Measurements from ENCODE around the gene IWS1. TPM values are rescaled to one million over a fixed set of nuclear protein-coding genes. Genes with fewer than 3 reads are reported as not detected.

The IWS1 gene
- total and polyA plus RNA-seq, 9 of the 15 experiments (the other 6 are each of a cell fraction or from before 2014, with no cell fraction given): 20.8 to 67.2 (median 46.6) TPM

DNA sequence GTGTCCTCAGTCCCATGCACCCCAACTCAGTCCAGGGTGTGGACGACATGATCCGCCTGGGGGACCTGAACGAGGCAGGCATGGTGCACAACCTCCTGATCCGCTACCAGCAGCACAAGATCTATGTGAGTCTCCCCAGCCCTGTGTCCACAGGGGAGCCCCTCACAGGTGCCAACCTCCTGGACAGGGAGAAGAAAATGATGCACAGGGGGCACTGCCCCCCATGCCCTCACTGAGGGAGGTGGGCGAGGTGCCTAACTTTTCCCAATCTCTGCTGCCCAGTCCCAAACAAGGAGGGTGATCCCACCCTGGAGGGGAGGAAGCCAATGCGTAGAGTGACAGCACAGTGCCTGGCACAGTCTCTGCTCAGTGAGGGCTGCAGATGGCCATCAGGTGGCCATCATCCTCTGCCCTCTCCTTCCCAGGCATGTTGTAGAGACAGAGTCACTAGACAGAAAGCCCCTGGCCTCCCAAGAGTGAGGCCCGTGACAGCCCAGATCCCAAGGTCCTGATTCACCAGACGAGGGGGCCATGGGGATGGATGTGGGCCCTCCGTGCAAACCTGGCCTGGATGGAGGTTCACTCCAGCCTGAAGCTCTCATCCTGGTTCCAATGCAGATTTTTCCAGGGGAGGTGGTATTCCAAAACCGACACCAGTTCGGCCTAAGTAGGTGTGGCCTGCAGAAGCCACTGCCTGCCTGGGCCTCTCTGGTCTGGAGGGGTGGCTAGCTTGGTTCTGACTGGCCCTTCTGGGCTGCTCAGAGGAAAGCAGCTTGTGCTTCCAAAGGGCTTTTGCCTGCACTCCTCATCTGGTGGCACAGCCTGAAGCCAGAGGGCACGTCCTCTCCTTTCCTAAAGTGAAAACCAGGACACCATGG, 39.2 kb upstream of the IWS1 start:
- H3K4me1 ChIP-seq (replicated peaks in 1 of 2; ENCODE audit: control insufficient read depth in 2 of 2, insufficient read depth in 2 of 2, low read length in 2 of 2): 0 out of 5 replicates have a peak, but pooled peaks cover 0 to 3% of the 10 kb centered on the region in 2 experiments
- ATAC-seq (no peak), DNase-seq (ENCODE audit: extremely low read depth in 1 of 4, low spot score in 3 of 4) (no peak), FAIRE-seq (no peak)
- CTCF ChIA-PET (ENCODE audit: low intra/inter-chr PET ratio): no interaction called here
- H3K4me2 ChIP-seq (ENCODE audit: insufficient read depth, low read length): no peak overlapping the region
- 10% methylated on average over 12 of the region's 12 CpGs for WGBS (ENCODE audit: insufficient coverage, low coverage, missing lambda C conversion rate)
- peaks cover 43 to 88% of the 10 kb centered on the region in 2 experiments for H3K27me3 ChIP-seq (ENCODE audit: control insufficient read depth in 2 of 2, insufficient read depth in 2 of 2, low read length in 2 of 2)
- H3K9me3 ChIP-seq (replicated peaks; ENCODE audit: control insufficient read depth, insufficient read depth, low read depth, low read length): no peaks in the 10 kb centered on the region
- no peaks in the 10 kb centered on the region for H3K9me1 ChIP-seq (ENCODE audit: control insufficient read depth, insufficient read depth, low read length)
- no peaks in the 10 kb centered on the region for H3K36me3 ChIP-seq (ENCODE audit: control insufficient read depth, insufficient read depth, low read length)
- TF ChIP-seq TEAD4 (IDR thresholded peaks at IDR 0.05; ENCODE audit: low read length) (no peak), TEAD4 (CRISPR knock-in tag; IDR thresholded peaks at IDR 0.05; ENCODE audit: borderline replicate concordance) (no peak), MEF2A (IDR thresholded peaks at IDR 0.05; ENCODE audit: control insufficient read depth, low read depth, low read length) (no peak), ZNF311 (CRISPR knock-in tag; IDR thresholded peaks at IDR 0.05) (no peak), ZNF408 (CRISPR knock-in tag; IDR thresholded peaks at IDR 0.05; ENCODE audit: low read depth) (no peak), GTF2E2 (tag; IDR thresholded peaks at IDR 0.05) (no peak), CREM (IDR thresholded peaks at IDR 0.05; ENCODE audit: low read depth) (no peak), NR2C1 (IDR thresholded peaks at IDR 0.05) (no peak), NR2C1 (tag; IDR thresholded peaks at IDR 0.05) (no peak), SIRT6 (IDR thresholded peaks at IDR 0.05; ENCODE audit: low read depth, low read length) (no peak), ZNF586 (CRISPR knock-in tag; conservative IDR thresholded peaks at IDR 0.05) (no peak), ZNF644 (tag; IDR thresholded peaks at IDR 0.05; ENCODE audit: low read depth) (no peak), IFI16 (CRISPR knock-in tag; IDR thresholded peaks at IDR 0.05) (no peak)
- TF ChIP-seq, protein P1, sequence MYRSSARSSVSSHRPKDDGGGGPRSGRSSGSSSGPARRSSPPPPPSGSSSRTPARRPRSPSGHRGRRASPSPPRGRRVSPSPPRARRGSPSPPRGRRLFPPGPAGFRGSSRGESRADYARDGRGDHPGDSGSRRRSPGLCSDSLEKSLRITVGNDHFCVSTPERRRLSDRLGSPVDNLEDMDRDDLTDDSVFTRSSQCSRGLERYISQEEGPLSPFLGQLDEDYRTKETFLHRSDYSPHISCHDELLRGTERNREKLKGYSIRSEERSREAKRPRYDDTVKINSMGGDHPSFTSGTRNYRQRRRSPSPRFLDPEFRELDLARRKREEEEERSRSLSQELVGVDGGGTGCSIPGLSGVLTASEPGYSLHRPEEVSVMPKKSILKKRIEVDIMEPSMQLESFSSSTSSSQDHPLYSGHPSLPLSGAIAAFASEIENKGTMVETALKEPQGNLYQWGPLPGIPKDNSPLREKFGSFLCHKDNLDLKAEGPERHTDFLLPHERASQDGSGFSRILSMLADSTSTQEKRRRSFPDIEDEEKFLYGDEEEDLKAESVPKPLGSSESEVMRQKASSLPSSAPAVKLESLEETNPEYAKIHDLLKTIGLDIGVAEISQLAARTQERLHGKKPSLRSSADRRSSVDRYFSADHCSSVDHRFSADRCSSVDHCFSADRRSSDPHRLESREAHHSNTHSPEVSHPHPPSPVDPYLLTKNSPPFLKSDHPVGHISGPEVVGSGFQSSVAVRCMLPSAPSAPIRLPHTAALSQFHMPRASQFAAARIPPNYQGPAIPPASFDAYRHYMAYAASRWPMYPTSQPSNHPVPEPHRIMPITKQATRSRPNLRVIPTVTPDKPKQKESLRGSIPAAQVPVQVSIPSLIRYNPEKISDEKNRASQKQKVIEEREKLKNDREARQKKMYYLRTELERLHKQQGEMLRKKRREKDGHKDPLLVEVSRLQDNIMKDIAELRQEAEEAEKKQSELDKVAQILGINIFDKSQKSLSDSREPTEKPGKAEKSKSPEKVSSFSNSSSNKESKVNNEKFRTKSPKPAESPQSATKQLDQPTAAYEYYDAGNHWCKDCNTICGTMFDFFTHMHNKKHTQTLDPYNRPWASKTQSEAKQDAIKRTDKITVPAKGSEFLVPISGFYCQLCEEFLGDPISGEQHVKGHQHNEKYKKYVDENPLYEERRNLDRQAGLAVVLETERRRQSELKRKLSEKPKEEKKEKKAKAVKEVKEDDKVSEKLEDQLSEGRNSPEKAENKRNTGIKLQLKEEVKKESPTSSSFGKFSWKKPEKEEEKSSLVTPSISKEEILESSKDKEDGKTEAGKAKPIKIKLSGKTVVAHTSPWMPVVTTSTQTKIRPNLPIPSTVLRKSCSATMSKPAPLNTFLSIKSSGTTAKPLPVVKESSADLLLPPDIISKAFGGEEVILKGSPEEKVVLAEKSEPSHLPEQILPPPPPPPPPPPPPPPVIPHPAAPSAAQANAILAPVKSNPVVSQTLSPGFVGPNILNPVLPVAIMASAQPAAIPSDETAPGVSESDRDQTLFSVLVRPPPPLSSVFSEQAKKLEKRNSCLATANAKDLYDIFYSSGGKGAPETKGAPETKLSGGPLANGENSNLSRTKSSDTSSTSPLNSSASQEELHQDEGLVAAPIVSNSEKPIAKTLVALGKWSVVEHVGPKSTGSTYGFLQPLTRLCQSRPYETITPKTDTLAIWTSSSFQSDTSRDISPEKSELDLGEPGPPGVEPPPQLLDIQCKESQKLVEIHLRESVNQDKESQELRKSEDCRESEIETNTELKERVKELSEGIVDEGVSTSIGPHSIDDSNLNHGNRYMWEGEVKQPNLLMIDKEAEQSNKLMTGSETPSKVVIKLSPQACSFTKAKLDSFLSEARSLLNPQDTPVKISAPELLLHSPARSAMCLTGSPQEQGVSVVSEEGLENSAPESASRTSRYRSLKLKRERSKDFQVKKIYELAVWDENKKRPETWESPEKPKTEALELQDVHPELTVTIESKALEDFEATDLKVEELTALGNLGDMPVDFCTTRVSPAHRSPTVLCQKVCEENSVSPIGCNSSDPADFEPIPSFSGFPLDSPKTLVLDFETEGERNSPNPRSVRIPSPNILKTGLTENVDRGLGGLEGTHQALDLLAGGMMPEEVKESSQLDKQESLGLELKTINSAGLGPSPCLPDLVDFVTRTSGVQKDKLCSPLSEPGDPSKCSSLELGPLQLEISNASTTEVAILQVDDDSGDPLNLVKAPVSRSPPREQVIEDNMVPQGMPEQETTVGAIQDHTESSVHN (IDR thresholded peaks at IDR 0.05; ENCODE audit: borderline replicate concordance in 1 of 2, low read depth in 1 of 2): no peak
- no TSS peak for BruUV-seq (replicated peaks)
- H4K20me1 ChIP-seq (replicated peaks; ENCODE audit: control insufficient read depth, insufficient read depth, low read length): peaks cover 6% of the 10 kb centered on the region; the same call in 1 of the 2 replicates
- H3K9ac ChIP-seq (ENCODE audit: insufficient read depth in 1 of 2, low read depth in 2 of 2, low read length in 2 of 2): peak overlapping the region in 1 of 2 experiments; percentile 40; a peak in 1 of 4 replicates
- in situ Hi-C loops (cut with MboI): no loop called here
- no peak overlapping the region for H2AFZ ChIP-seq (ENCODE audit: low read depth, low read length)
- H3K27ac ChIP-seq (ENCODE audit: extremely low read depth, low read depth, low read length): no peak overlapping the region
- intact Hi-C loops (cut with micrococcal nuclease): no loop called here
- H3K4me3 ChIP-seq: no peak overlapping the region
- POLR2A ChIA-PET: interaction anchor here (0.6 to 0.9 kb wide), 3 partner anchors 11 to 49 kb away, joined by 3 to 4 read pairs (median 3); no protein-coding TSS in a partner anchor
- H3K79me2 ChIP-seq (ENCODE audit: control insufficient read depth, insufficient read depth, low read length): no peaks in the 10 kb centered on the region
